ENCODE results near the gene GALM. TPM values are rescaled to one million over a fixed set of nuclear protein-coding genes. Genes with fewer than 3 reads are reported as not detected.

Gene GALM
- total RNA-seq, 1 experiment from 2014 or later: 10.0 TPM

GRCh38 chr2:38712871-38713270, 47.0 kb downstream of the GALM start:
- no peak overlapping the region for H4K5ac ChIP-seq (ENCODE audit: insufficient read length, low read depth, low read length)
- Mint-ChIP-seq H3K36me3 (ENCODE audit: insufficient read depth in 1 of 3, low read depth in 3 of 3) (peaks cover 5 to 6% (median 6%) of the 10 kb centered on the region in 3 experiments), H3K4me3 (no peak overlapping the region), H3K27me3 (ENCODE audit: low read depth) (no peaks in the 10 kb centered on the region; the same call in 1 of the 2 replicates), H3K9me3 (peaks cover 2 to 4% of the 10 kb centered on the region in 2 experiments; a peak in 2 of 5 replicates), H3K27ac (peak overlapping the region in 1 of 3 experiments; percentile 53; a peak in 4 of 7 replicates), H3K4me1 (peaks cover 15% of the 10 kb centered on the region in 2 experiments)
- H3K4ac ChIP-seq (ENCODE audit: low read depth, low read length): no peak overlapping the region
- H4K91ac ChIP-seq (ENCODE audit: insufficient read length, low read depth, low read length): no peak overlapping the region
- no peak overlapping the region for H3T11ph ChIP-seq (ENCODE audit: low read length)
- no peak overlapping the region for H3K14ac ChIP-seq (ENCODE audit: insufficient read depth, low read length)
- H3K9me3 ChIP-seq (ENCODE audit: control insufficient read depth, low read depth, low read length): no peaks in the 10 kb centered on the region
- H4K8ac ChIP-seq (replicated peaks; ENCODE audit: insufficient read length, low read depth, low read length): no peak overlapping the region
- no peak overlapping the region for H2AFZ ChIP-seq (ENCODE audit: low read length)
- no peak overlapping the region for H3K4me2 ChIP-seq (ENCODE audit: insufficient read depth, insufficient read length, low read length)
- no peak overlapping the region for H2BK12ac ChIP-seq (ENCODE audit: insufficient read length, low read depth, low read length)
- WGBS (ENCODE audit: extremely low coverage, insufficient read length, low lambda C conversion rate): no CpG with 5 or more reads among the region's 4 CpGs
- no peaks in the 10 kb centered on the region for H3K27me3 ChIP-seq (ENCODE audit: insufficient read depth, low read length)
- DNase-seq: no peak
- H2BK20ac ChIP-seq (ENCODE audit: low read depth, low read length, poor library complexity, severe bottlenecking): no peak overlapping the region
- no peak overlapping the region for H3K18ac ChIP-seq (ENCODE audit: insufficient read length, low read depth, low read length)
- H3K4me1 ChIP-seq (ENCODE audit: insufficient read depth, low read length): 0 out of 2 replicates have a peak, but pooled peaks cover 3% of the 10 kb centered on the region
- H3K56ac ChIP-seq (ENCODE audit: insufficient read length, low read depth, low read length): no peak overlapping the region
- no peak overlapping the region for H2AK5ac ChIP-seq (ENCODE audit: insufficient read length, low read length)
- H3K23ac ChIP-seq (ENCODE audit: insufficient read length, low read depth, low read length): no peak overlapping the region
- H2BK5ac ChIP-seq (ENCODE audit: insufficient read length, low read length): no peak overlapping the region
- no peaks in the 10 kb centered on the region for H4K20me1 ChIP-seq (ENCODE audit: control insufficient read depth, insufficient read depth, insufficient read length)
- no peaks in the 10 kb centered on the region for H3K23me2 ChIP-seq (ENCODE audit: insufficient read length, low read depth, low read length, poor library complexity, severe bottlenecking)
- no peak overlapping the region for H3K27ac ChIP-seq (ENCODE audit: insufficient read length, low read depth, low read length)
- no peak overlapping the region for H2BK15ac ChIP-seq (ENCODE audit: low read depth, low read length)
- no peaks in the 10 kb centered on the region for H3K79me1 ChIP-seq (ENCODE audit: insufficient read depth, low read depth, low read length, poor library complexity, severe bottlenecking)
- H3K79me2 ChIP-seq (ENCODE audit: insufficient read depth, low read length): no peaks in the 10 kb centered on the region
- H3K9ac ChIP-seq (ENCODE audit: extremely low read depth, insufficient read length, low read length): no peak overlapping the region
- TF ChIP-seq CTCF (conservative IDR thresholded peaks at IDR 0.05): no peak
- no peak overlapping the region for H2BK120ac ChIP-seq (ENCODE audit: low read depth, low read length, poor library complexity, severe bottlenecking)

Data from H9 (cell line).